Liver (tissue), 9 donors: Measurements from ENCODE around the gene LIFR. TPM values are rescaled to one million over a fixed set of nuclear protein-coding genes. Genes with fewer than 3 reads are reported as not detected.

Experiments
- DNase-seq: peaks from one replicate; pipeline ENCODE4 v3.0.0-alpha.2; 2017; ENCODE audit warnings: low spot score
- H3K27ac ChIP-seq, 2 donors: one replicate each; pipeline ENCODE4 v1.7.0; 2013; ENCODE audit warnings: inconsistent platforms in 2 of 2, low read length in 2 of 2, control low read depth in 1 of 2, low read depth in 1 of 2, mild to moderate bottlenecking in 1 of 2
- H3K27me3 ChIP-seq, 4 donors: one replicate each; pipeline versions ENCODE4 v1.6.1 to v1.7.0; 2013; ENCODE audit warnings: low read length in 3 of 4, inconsistent platforms in 1 of 4, mild to moderate bottlenecking in 1 of 4, moderate library complexity in 1 of 4; ENCODE audit not compliant: control insufficient read depth in 4 of 4, insufficient read depth in 4 of 4
- H3K36me3 ChIP-seq, 4 donors: one replicate each; pipeline versions ENCODE4 v1.6.1 to v1.7.0; 2013; ENCODE audit warnings: low read length in 3 of 4, mild to moderate bottlenecking in 3 of 4, low read depth in 1 of 4, moderate library complexity in 1 of 4; ENCODE audit not compliant: control insufficient read depth in 4 of 4, insufficient read depth in 3 of 4
- H3K4me1 ChIP-seq, 4 donors: one replicate each; pipeline versions ENCODE4 v1.6.1 to v1.7.0; 2013; ENCODE audit warnings: low read length in 3 of 4, mild to moderate bottlenecking in 3 of 4, moderate library complexity in 1 of 4; ENCODE audit not compliant: control insufficient read depth in 4 of 4, insufficient read depth in 4 of 4
- H3K4me3 ChIP-seq, 3 donors: one replicate each; pipeline versions ENCODE4 v1.6.1 to v1.7.0; 2013; ENCODE audit warnings: low read length in 3 of 3, control low read depth in 1 of 3, low read depth in 1 of 3, mild to moderate bottlenecking in 1 of 3
- H3K9ac ChIP-seq, 2 donors: one replicate each; pipeline ENCODE4 v1.7.0; 2013; ENCODE audit warnings: low read length in 2 of 2, mild to moderate bottlenecking in 2 of 2, moderate library complexity in 2 of 2, control low read depth in 1 of 2, low read depth in 1 of 2
- H3K9me3 ChIP-seq, 4 donors: one replicate each; pipeline versions ENCODE4 v1.6.1 to v1.7.0; 2013; ENCODE audit warnings: low read length in 3 of 4; ENCODE audit not compliant: control insufficient read depth in 4 of 4
- ATF3 ChIP-seq: IDR thresholded peaks from 2 replicates; pipeline ENCODE4 v1.6.1; 2016; ENCODE audit warnings: antibody characterized with exemption
- CTCF ChIP-seq: fragments of 150-350 bp; IDR thresholded peaks from 2 replicates; pipeline ENCODE4 v1.5.1; 2017; ENCODE audit warnings: improper control_type of control experiment, low read depth, low read length; ENCODE audit not compliant: missing input control
- EGR1 ChIP-seq, 2 donors: IDR thresholded peaks; 2 replicates each; pipeline ENCODE4 v1.6.1; 2016 to 2018; ENCODE audit warnings: antibody characterized with exemption in 2 of 2, low read depth in 2 of 2
- FOXA1 ChIP-seq: IDR thresholded peaks from 2 replicates; pipeline ENCODE4 v1.6.1; 2016; ENCODE audit warnings: antibody characterized with exemption
- FOXA2 ChIP-seq: IDR thresholded peaks from 2 replicates; pipeline ENCODE4 v1.6.1; 2016; ENCODE audit warnings: antibody characterized with exemption
- GABPA ChIP-seq, 2 donors: IDR thresholded peaks in 1 of 2; conservative IDR thresholded peaks in 1 of 2; 2 replicates each; pipeline ENCODE4 v1.6.1; 2016; ENCODE audit warnings: antibody characterized with exemption in 2 of 2, mild to moderate bottlenecking in 1 of 2, moderate library complexity in 1 of 2
- HNF4A ChIP-seq, 2 donors: conservative IDR thresholded peaks; 2 replicates each; pipeline ENCODE4 v1.6.1; 2016; ENCODE audit warnings: antibody characterized with exemption in 2 of 2, mild to moderate bottlenecking in 2 of 2
- HNF4G ChIP-seq: IDR thresholded peaks from 2 replicates; pipeline ENCODE4 v1.6.1; 2016; ENCODE audit warnings: antibody characterized with exemption
- JUND ChIP-seq, 2 donors: IDR thresholded peaks; 2 replicates each; pipeline ENCODE4 v1.6.1; 2016; ENCODE audit warnings: antibody characterized with exemption in 2 of 2
- MAX ChIP-seq: IDR thresholded peaks from 2 replicates; pipeline ENCODE4 v1.6.1; 2016; ENCODE audit warnings: antibody characterized with exemption
- NR2F2 ChIP-seq: IDR thresholded peaks from 2 replicates; pipeline ENCODE4 v1.6.1; 2016; ENCODE audit warnings: antibody characterized with exemption
- RAD21 ChIP-seq, 2 donors: IDR thresholded peaks; 2 replicates each; pipeline ENCODE4 v1.6.1; 2016; ENCODE audit warnings: antibody characterized with exemption in 2 of 2, mild to moderate bottlenecking in 2 of 2
- REST ChIP-seq: IDR thresholded peaks from 2 replicates; pipeline ENCODE4 v1.6.1; 2016; ENCODE audit warnings: antibody characterized with exemption, mild to moderate bottlenecking
- RXRA ChIP-seq, 2 donors: IDR thresholded peaks; 2 replicates each; pipeline ENCODE4 v1.6.1; 2017 to 2018; ENCODE audit warnings: antibody characterized with exemption in 2 of 2, mild to moderate bottlenecking in 1 of 2
- SP1 ChIP-seq: IDR thresholded peaks from 2 replicates; pipeline ENCODE4 v1.6.1; 2018; ENCODE audit warnings: antibody characterized with exemption, mild to moderate bottlenecking
- TAF1 ChIP-seq: conservative IDR thresholded peaks from 2 replicates; pipeline ENCODE4 v1.6.1; 2016; ENCODE audit warnings: antibody characterized with exemption, mild to moderate bottlenecking
- YY1 ChIP-seq: IDR thresholded peaks from 2 replicates; pipeline ENCODE4 v1.6.1; 2016; ENCODE audit warnings: antibody characterized with exemption, mild to moderate bottlenecking
- ZBTB33 ChIP-seq: IDR thresholded peaks from 2 replicates; pipeline ENCODE4 v1.6.1; 2016; ENCODE audit warnings: antibody characterized with exemption
- WGBS: extraction: QIAGEN DNeasy Blood & Tissue Kit; methylation state at CpG from one replicate; pipeline ENCODE4 v1.1.7; 2013; 5-methylcytosine and 5-hydroxymethylcytosine counted together
- polyA plus RNA-seq, 2 donors: library from polyadenylated mRNA; stranded (reverse) in 1 of 2; unstranded in 1 of 2; fragments of 200-250 nt in 1 of 2; fragments of >200 nt in 1 of 2; fragmentation: Nextera tagmentation in 1 of 2; extraction: Ambion mirVana in 1 of 2; gene quantifications; one replicate each; pipeline versions ENCODE4 v1.2.1 to v1.2.3, GENCODE V29; 2013 to 2015
- total RNA-seq, 2 donors: library from RNA; depleted of rRNA; stranded (reverse); fragments of >200 nt; gene quantifications; one replicate each; pipeline ENCODE4 v1.2.3, GENCODE V29; 2014
- donor health status: healthy.
- donor health status: healthy.
- donor health status: healthy.
- donor health status: healthy.
- donor health status: healthy.

LIFR gene
- total and polyA plus RNA-seq, 4 donors: 10.5 to 79.7 (median 32.8) TPM

- DNase-seq: no peak
- Histone ChIP-seq H3K27ac (no peak overlapping the region), H3K9ac (no peak overlapping the region), H3K9me3 (no peaks in the 10 kb centered on the region), H3K27me3 (no peaks in the 10 kb centered on the region), H3K4me1 (no peaks in the 10 kb centered on the region), H3K4me3 (no peak overlapping the region), H3K36me3 (no peaks in the 10 kb centered on the region)
- WGBS: 84% methylated on average over 4 of the region's 4 CpGs
- TF ChIP-seq REST (no peak), FOXA1 (no peak), EGR1 (IDR thresholded peaks at IDR 0.05; ENCODE audit: low read depth in 2 of 2) (no peak), HNF4G (no peak), CTCF (no peak), FOXA2 (no peak), JUND (IDR thresholded peaks at IDR 0.05) (no peak), YY1 (no peak), HNF4A (conservative IDR thresholded peaks at IDR 0.05) (no peak), RAD21 (IDR thresholded peaks at IDR 0.05) (no peak), RXRA (IDR thresholded peaks at IDR 0.05) (no peak), MAX (no peak), ATF3 (no peak), SP1 (no peak), ZBTB33 (no peak), TAF1 (no peak), NR2F2 (no peak), GABPA (IDR thresholded peaks at IDR 0.05 in 1 of 2, conservative IDR thresholded peaks at IDR 0.05 in 1 of 2) (no peak)
Observed at GRCh38 chr5:38500573-38501260, 55.7 kb downstream of the LIFR start.
